MM.1S (cell line): ENCODE measurements around the gene ANXA9.

Experiments
- CTCF ChIP-seq: fragments of 300-600 bp; sonication (generic); IDR thresholded peaks from 2 replicates; pipeline ENCODE4 v1.5.1; 2016; ENCODE audit warnings: antibody characterized with exemption, low read length, mixed read lengths
- EZH2 ChIP-seq: fragments of 300-600 bp; sonication (generic); optimal IDR thresholded peaks from 2 replicates; pipeline ENCODE3; 2017; ENCODE audit warnings: low read depth, mild to moderate bottlenecking, antibody characterized with exemption, low read length, mixed read lengths
- EZH2phosphoT487 ChIP-seq: fragments of 300-600 bp; sonication (generic); IDR thresholded peaks from 2 replicates; pipeline ENCODE4 v1.6.1; 2018; ENCODE audit warnings: antibody characterized with exemption, low read length

GRCh38 chr1:150973836-150974579 is 8.1 kb upstream of the ANXA9 start:
- no peak for TF ChIP-seq CTCF
- no peak for TF ChIP-seq EZH2phosphoT487
- no peak for TF ChIP-seq EZH2
